Measurements from ENCODE around the gene MMD2. TPM values are rescaled to one million over a fixed set of nuclear protein-coding genes. Genes with fewer than 3 reads are reported as not detected.

The MMD2 gene
- total RNA-seq, 2 donors from 2014 or later: 0.19 TPM; not detected in 1

GRCh38 chr7:4934419-4935025 is 24.5 kb downstream of the MMD2 start:
- H3K36me3 ChIP-seq: no peaks in the 10 kb centered on the region
- DNase-seq (ENCODE audit: low spot score): no peak
- H3K4me3 ChIP-seq: no peak overlapping the region
- no peaks in the 10 kb centered on the region for H3K27me3 ChIP-seq
- no peaks in the 10 kb centered on the region for H3K9me3 ChIP-seq
- TF ChIP-seq CTCF (IDR thresholded peaks at IDR 0.05): no peak
- no peaks in the 10 kb centered on the region for H3K4me1 ChIP-seq
- H3K27ac ChIP-seq: no peak overlapping the region

GRCh38 chr7:4931943-4932342 is 27.0 kb downstream of the MMD2 start:
- Histone ChIP-seq H3K27me3 (no peaks in the 10 kb centered on the region), H3K36me3 (no peaks in the 10 kb centered on the region), H3K9me3 (no peaks in the 10 kb centered on the region), H3K4me3 (no peak overlapping the region), H3K27ac (no peak overlapping the region), H3K4me1 (no peaks in the 10 kb centered on the region)
- no peak for TF ChIP-seq CTCF (IDR thresholded peaks at IDR 0.05)
- no peak for DNase-seq (ENCODE audit: low spot score)

GRCh38 chr7:4929005-4929404 is 30.0 kb downstream of the MMD2 start:
- Histone ChIP-seq H3K27ac (no peak overlapping the region), H3K9me3 (no peaks in the 10 kb centered on the region), H3K4me3 (no peak overlapping the region), H3K4me1 (no peaks in the 10 kb centered on the region), H3K36me3 (no peaks in the 10 kb centered on the region), H3K27me3 (no peaks in the 10 kb centered on the region)
- TF ChIP-seq CTCF (IDR thresholded peaks at IDR 0.05): no peak
- DNase-seq (ENCODE audit: low spot score): no peak

GRCh38 chr7:4928445-4928844 is 30.5 kb downstream of the MMD2 start:
- no peak for TF ChIP-seq CTCF (IDR thresholded peaks at IDR 0.05)
- Histone ChIP-seq H3K27me3 (no peaks in the 10 kb centered on the region), H3K4me1 (no peaks in the 10 kb centered on the region)

GRCh38 chr7:4919969-4920766 is 38.8 kb downstream of the MMD2 start:
- Histone ChIP-seq H3K4me3 (no peak overlapping the region), H3K4me1 (no peaks in the 10 kb centered on the region), H3K9me3 (peaks cover 0 to 6% of the 10 kb centered on the region in 2 donors), H3K27ac (no peak overlapping the region), H3K36me3 (no peaks in the 10 kb centered on the region), H3K27me3 (no peaks in the 10 kb centered on the region)
- no peak for TF ChIP-seq CTCF (IDR thresholded peaks at IDR 0.05)
- no peak for DNase-seq (ENCODE audit: low spot score)

More at GRCh38 chr7:4928445-4928844, 30.5 kb downstream of the MMD2 start:
- H3K36me3 ChIP-seq: no peaks in the 10 kb centered on the region
- no peaks in the 10 kb centered on the region for H3K9me3 ChIP-seq
- DNase-seq (ENCODE audit: low spot score): no peak
- H3K4me3 ChIP-seq: no peak overlapping the region
- no peak overlapping the region for H3K27ac ChIP-seq
